IPS-18a (cell line): ENCODE measurements around the gene TSHZ2.
"Not testable (repeated sequence)": the region's sequence is repeated elsewhere in the genome, so short reads cannot be mapped to it uniquely, and the experiment has no call there.

Experiments
- H3K27ac ChIP-seq: one replicate; pipeline ENCODE4 v1.5.1; 2013; ENCODE audit warnings: low read length
- H3K27me3 ChIP-seq: one replicate; pipeline ENCODE4 v1.6.1; 2013; ENCODE audit warnings: mild to moderate bottlenecking, low read length; ENCODE audit not compliant: control insufficient read depth, insufficient read depth
- H3K36me3 ChIP-seq: one replicate; pipeline ENCODE4 v1.6.1; 2013; ENCODE audit warnings: low read depth, low read length; ENCODE audit not compliant: control insufficient read depth
- H3K4me1 ChIP-seq: one replicate; pipeline ENCODE4 v1.6.1; 2013; ENCODE audit warnings: low read depth, low read length; ENCODE audit not compliant: control insufficient read depth
- H3K4me3 ChIP-seq: one replicate; pipeline ENCODE4 v1.5.1; 2013; ENCODE audit warnings: low read length
- H3K9ac ChIP-seq: one replicate; pipeline ENCODE4 v1.6.1; 2013; ENCODE audit warnings: mild to moderate bottlenecking, low read length, moderate library complexity
- H3K9me3 ChIP-seq: one replicate; pipeline ENCODE4 v1.6.1; 2013; ENCODE audit warnings: low read depth, low read length; ENCODE audit not compliant: control insufficient read depth

TSHZ2 gene

GRCh38 chr20:53436927-53437326 lies 464.8 kb downstream of the TSHZ2 start:
- not testable (repeated sequence) for H3K9ac ChIP-seq, H3K4me1 ChIP-seq, H3K9me3 ChIP-seq, H3K27ac ChIP-seq, H3K36me3 ChIP-seq, H3K27me3 ChIP-seq, H3K4me3 ChIP-seq

GRCh38 chr20:53438368-53438767 lies 466.2 kb downstream of the TSHZ2 start:
- Histone ChIP-seq H3K27me3 (no peaks in the 10 kb centered on the region), H3K9me3 (no peaks in the 10 kb centered on the region), H3K27ac (no peak overlapping the region), H3K36me3 (no peaks in the 10 kb centered on the region), H3K4me1 (no peaks in the 10 kb centered on the region), H3K9ac (no peak overlapping the region), H3K4me3 (no peak overlapping the region)

DNA sequence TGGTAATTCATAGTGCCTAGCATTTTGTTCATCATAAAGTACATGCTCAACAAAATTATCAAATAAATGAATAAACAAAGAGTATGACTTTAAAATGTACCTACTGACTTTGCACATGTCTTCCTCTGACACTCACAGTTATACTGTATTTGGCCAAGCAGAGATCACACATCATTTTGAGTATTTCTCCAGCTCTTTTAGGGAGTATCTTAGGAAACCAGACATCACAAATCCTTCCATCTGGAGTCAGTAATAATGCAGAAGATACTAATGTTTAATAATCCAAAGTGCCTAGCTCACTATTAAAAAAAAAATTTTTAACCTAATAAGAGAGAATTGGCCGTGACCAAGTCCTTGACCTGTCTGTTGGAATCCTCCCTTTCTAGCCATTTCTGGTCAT lies 466.9 kb downstream of the TSHZ2 start:
- H3K27ac ChIP-seq, result no peak overlapping the region
- no peaks in the 10 kb centered on the region for H3K36me3 ChIP-seq
- no peaks in the 10 kb centered on the region for H3K4me1 ChIP-seq
- no peaks in the 10 kb centered on the region for H3K27me3 ChIP-seq
- no peaks in the 10 kb centered on the region for H3K9me3 ChIP-seq
- H3K4me3 ChIP-seq, result no peak overlapping the region
- no peak overlapping the region for H3K9ac ChIP-seq

DNA sequence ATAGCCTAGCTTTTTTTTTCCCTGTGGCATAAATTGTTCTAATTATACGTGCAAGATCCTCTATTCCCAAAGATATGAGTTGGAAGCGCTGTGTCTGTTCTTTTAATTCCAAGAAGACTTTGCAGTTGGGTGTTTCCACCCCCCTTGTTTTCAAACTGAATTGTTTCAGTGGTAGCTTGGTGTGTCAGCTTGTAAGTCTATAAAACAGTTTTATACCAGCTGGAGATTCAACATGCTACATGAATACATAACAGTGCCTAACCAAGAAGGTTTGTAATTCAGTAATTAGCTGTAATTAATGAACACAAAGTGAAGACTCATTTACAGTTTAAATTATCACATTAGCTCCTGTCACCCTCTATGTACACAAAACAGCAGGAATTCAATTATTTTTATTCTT lies 467.5 kb downstream of the TSHZ2 start:
- H3K27ac ChIP-seq, result no peak overlapping the region
- no peaks in the 10 kb centered on the region for H3K36me3 ChIP-seq
- H3K4me1 ChIP-seq, result no peaks in the 10 kb centered on the region
- H3K9ac ChIP-seq, result no peak overlapping the region
- H3K9me3 ChIP-seq, result no peaks in the 10 kb centered on the region
- no peaks in the 10 kb centered on the region for H3K27me3 ChIP-seq
- no peak overlapping the region for H3K4me3 ChIP-seq

DNA sequence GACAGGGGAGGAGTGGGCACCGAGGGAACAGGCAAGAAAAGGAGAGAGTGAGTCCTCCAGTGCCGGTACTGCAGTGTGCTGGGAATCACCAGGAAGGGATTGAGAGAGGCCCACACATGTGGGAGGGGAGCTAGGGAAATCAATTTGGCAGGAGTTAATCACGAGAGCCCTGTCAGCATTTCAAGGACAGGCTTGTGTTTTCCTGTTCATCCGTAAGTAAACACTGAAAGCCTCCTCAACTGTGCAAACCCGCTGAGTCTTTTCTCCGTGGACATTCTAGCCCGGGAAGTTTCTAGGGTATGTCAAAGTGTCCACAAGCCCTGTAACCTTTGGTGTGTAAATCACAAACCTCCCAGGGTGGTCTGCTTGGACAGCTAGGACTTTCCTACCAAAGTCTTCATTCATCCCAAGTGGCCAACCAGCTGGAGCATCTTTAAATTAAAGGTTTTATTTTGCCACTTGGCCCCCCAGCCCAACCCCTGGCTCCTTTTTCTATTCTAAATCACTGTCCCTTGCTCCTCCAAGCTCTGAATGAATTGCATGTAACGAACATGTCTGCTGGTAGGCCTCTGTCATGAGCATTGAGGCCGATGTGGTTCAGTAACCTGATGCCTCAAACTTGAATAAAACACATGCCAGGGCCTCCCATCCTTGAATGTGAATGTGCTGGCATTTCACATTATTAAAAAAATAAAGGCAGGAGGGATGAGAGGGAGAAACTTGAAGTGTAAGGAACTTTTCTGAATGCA lies 472.4 kb downstream of the TSHZ2 start:
- Histone ChIP-seq H3K4me1 (no peaks in the 10 kb centered on the region), H3K27me3 (no peaks in the 10 kb centered on the region)

GRCh38 chr20:53445321-53445731 lies 473.2 kb downstream of the TSHZ2 start:
- no peak overlapping the region for H3K4me3 ChIP-seq
- H3K36me3 ChIP-seq, result no peaks in the 10 kb centered on the region
- no peak overlapping the region for H3K9ac ChIP-seq
- peaks cover 10% of the 10 kb centered on the region for H3K9me3 ChIP-seq
- no peaks in the 10 kb centered on the region for H3K4me1 ChIP-seq
- no peaks in the 10 kb centered on the region for H3K27me3 ChIP-seq
- no peak overlapping the region for H3K27ac ChIP-seq

More for the DNA sequence above, 472.4 kb downstream of the TSHZ2 start:
- H3K9me3 ChIP-seq, result peaks cover 10% of the 10 kb centered on the region
- no peaks in the 10 kb centered on the region for H3K36me3 ChIP-seq
- H3K4me3 ChIP-seq, result no peak overlapping the region
- no peak overlapping the region for H3K27ac ChIP-seq
- H3K9ac ChIP-seq, result no peak overlapping the region

- Histone ChIP-seq H3K4me1 (no peaks in the 10 kb centered on the region), H3K27me3 (no peaks in the 10 kb centered on the region), H3K36me3 (no peaks in the 10 kb centered on the region), H3K27ac (no peak overlapping the region), H3K4me3 (no peak overlapping the region), H3K9ac (no peak overlapping the region), H3K9me3 (peaks cover 10% of the 10 kb centered on the region)
Measured at GRCh38 chr20:53445932-53446331, 473.8 kb downstream of the TSHZ2 start.

GRCh38 chr20:53447316-53447715 lies 475.2 kb downstream of the TSHZ2 start:
- Histone ChIP-seq H3K9me3 (peaks cover 10% of the 10 kb centered on the region), H3K4me1 (no peaks in the 10 kb centered on the region), H3K27me3 (no peaks in the 10 kb centered on the region), H3K4me3 (no peak overlapping the region), H3K27ac (no peak overlapping the region), H3K36me3 (no peaks in the 10 kb centered on the region), H3K9ac (no peak overlapping the region)

DNA sequence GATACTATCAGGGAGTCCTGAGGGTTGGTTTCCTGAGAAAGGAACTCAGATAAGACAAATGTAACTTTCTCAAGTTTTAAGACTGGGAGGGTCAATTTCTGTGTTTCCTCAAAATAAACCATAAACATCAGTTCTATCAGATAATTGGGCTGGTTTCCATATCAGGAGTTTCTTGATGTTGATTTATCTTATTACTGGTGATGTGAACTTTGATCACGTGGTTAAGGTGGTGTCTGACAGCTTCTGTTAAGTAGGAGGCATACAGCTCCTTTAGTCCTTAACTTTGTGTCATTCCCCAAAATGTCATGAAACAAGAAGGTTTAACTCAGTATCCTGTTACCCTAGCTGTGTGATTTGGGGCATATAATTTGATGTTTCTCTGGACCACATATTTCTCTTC lies 476.3 kb downstream of the TSHZ2 start:
- no peaks in the 10 kb centered on the region for H3K36me3 ChIP-seq
- H3K9me3 ChIP-seq, result peaks cover 10% of the 10 kb centered on the region
- no peaks in the 10 kb centered on the region for H3K4me1 ChIP-seq
- H3K9ac ChIP-seq, result no peak overlapping the region
- no peak overlapping the region for H3K4me3 ChIP-seq
- no peak overlapping the region for H3K27ac ChIP-seq
- no peaks in the 10 kb centered on the region for H3K27me3 ChIP-seq

- no peak overlapping the region for H3K4me3 ChIP-seq
- no peaks in the 10 kb centered on the region for H3K4me1 ChIP-seq
- no peak overlapping the region for H3K9ac ChIP-seq
- H3K27ac ChIP-seq, result no peak overlapping the region
- H3K36me3 ChIP-seq, result no peaks in the 10 kb centered on the region
- H3K9me3 ChIP-seq, result peaks cover 10% of the 10 kb centered on the region
- H3K27me3 ChIP-seq, result no peaks in the 10 kb centered on the region
Measured at GRCh38 chr20:53448875-53449274, 476.7 kb downstream of the TSHZ2 start.

DNA sequence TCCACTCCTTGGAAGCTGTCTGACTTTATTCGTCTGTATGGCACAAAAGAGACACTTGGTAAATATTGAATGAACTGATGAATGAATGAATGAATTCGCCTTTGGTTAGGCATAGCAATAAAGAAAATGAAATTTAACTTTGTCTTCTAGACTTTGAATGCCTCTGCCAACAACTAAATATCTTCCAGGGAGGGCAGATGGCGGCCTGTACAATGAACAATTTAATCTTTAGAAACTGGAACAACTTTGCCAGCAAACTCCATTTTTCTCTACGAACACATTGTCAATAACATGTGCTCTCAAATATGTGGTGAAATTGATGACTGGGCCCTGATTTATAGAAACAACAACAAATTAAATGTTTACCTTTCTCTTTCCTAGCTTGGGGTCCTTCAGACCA lies 480.9 kb downstream of the TSHZ2 start:
- no peaks in the 10 kb centered on the region for H3K4me1 ChIP-seq
- no peak overlapping the region for H3K4me3 ChIP-seq
- peaks cover 13% of the 10 kb centered on the region for H3K9me3 ChIP-seq
- no peaks in the 10 kb centered on the region for H3K27me3 ChIP-seq
- H3K9ac ChIP-seq, result no peak overlapping the region
- H3K36me3 ChIP-seq, result no peaks in the 10 kb centered on the region
- H3K27ac ChIP-seq, result no peak overlapping the region

DNA sequence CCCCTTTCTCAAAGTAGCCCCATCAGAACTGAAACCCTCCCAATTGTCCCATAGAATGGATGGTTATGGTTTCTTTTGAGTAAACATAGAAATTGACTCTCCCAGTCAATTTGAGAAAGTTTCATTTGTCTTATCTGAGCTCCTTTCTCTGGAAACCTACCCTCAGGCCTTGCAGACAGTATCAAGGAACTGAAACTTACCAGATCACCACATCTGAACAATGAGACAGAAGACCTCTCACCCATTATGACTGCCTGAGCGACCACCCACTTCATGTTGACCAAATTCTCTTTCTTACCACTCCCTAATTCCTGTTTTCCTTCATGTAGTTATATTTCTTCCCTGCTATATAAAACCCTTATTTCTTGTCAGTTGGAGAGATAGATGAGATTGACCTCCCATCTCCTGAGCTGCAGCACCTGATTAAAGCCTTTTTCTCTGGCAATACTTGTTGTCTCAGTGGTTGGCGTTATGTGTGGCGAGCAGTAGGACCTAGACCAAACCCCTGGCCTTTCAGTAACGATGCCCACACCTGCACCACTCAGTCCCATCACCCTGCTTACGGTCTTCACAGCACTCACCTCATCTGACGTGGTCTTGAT lies 482.6 kb downstream of the TSHZ2 start:
- Histone ChIP-seq H3K9ac (no peak overlapping the region), H3K27ac (no peak overlapping the region), H3K4me3 (no peak overlapping the region), H3K36me3 (no peaks in the 10 kb centered on the region), H3K27me3 (no peaks in the 10 kb centered on the region), H3K9me3 (peaks cover 4% of the 10 kb centered on the region), H3K4me1 (no peaks in the 10 kb centered on the region)
